HG03196 (cell line): ENCODE measurements around the gene DUSP16.
"Not testable (repeated sequence)": the region's sequence is repeated elsewhere in the genome, so short reads cannot be mapped to it uniquely, and the experiment has no call there.

ENCODE experiments used
- ATAC-seq: cut with Tn5 transposase; IDR thresholded peaks from one replicate; pipeline ENCODE4 v1.9.1; 2021; ENCODE audit not compliant: unreplicated experiment

DUSP16 gene

DNA sequence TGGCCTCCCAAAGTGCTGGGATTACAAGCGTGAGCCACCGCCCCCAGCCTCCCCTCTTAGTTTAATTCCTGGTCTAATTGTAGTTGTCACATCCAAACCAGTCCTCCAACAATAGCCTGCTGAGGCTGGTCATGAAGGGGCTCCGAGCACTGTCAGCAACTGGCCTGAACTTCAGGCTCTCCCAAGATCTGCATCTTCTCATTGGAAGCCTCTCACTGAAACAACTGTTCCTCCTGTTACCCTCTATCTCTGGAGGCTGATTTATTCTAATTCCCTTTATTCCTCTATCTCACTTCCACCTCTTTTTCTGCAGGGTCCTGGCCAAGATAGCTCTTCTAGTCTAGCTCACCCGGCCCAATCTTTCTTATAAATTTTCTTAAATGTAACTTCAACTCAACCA, 89.4 kb downstream of the DUSP16 start:
- ATAC-seq: no peak

DNA sequence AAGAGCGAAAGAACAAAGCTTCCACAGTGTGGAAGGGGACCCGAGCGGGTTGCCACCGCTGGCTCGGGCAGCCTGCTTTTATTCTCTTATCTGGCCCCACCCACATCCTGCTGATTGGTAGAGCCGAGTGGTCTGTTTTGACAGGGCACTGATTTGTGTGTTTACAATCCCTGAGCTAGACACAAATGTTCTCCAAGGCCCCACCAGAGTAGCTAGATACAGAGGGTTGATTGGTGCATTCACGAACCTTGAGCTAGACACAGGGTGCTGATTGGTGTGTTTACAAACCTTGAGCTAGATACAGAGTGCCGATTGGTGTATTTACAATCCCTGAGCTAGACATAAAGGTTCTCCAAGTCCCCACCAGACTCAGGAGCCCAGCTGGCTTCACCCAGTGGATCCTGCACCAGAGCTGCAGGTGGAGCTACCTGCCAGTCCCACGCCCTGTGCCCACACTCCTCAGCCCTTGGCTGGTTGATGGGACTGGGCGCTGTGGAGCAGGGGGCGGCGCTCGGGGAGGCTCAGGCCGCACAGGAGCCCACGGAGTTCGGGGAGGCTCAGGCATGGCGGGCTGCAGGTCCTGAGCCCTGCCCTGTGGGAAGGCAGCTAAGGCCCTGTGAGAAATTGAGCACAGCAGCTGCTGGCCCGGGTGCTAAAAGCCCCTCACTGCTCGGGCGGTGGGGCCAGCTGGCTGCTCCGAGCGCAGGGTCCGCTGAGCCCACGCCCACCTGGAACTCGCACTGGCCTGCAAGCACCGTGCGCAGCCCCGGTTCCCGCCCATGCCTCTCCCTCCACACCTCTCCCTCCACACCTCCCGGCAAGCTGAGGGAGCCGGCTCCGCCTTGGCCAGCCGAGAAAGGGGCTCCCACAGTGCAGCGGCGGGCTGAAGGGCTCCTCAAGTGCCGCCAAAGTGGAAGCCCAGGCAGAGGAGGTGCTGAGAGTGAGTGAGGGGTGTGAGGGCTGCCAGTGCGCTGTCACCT, 90.4 kb downstream of the DUSP16 start:
- not testable (repeated sequence) for ATAC-seq

GRCh38 chr12:12470751-12471306, 91.8 kb downstream of the DUSP16 start:
- ATAC-seq: no peak

DNA sequence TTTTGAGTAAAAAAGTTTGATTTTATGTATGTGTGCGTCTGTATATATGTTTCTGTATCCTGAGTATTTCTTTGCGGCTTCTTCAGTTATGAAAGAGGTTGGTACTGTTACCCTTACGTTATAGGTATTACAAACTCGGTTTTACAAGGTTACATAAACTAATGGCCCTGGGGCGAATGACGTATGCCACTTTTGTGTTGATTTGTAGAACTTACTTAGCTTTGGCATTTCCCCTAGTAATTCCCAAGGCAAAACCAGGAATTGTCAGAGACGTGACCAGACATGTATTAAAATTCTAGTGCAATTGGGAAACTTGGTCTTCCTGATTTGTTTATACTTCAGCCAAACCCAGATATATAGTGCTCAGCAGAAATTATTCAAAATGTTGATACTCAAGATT, 93.3 kb downstream of the DUSP16 start:
- no peak for ATAC-seq

GRCh38 chr12:12468575-12468974, 94.1 kb downstream of the DUSP16 start:
- no peak for ATAC-seq

- ATAC-seq: no peak
Measured at GRCh38 chr12:12467688-12468261, 94.9 kb downstream of the DUSP16 start.

- ATAC-seq: no peak
Measured at GRCh38 chr12:12467264-12467663, 95.4 kb downstream of the DUSP16 start.

GRCh38 chr12:12466157-12466556, 96.5 kb downstream of the DUSP16 start:
- no peak for ATAC-seq

- ATAC-seq: no peak
Measured at GRCh38 chr12:12465522-12465921, 97.1 kb downstream of the DUSP16 start.

- ATAC-seq: no peak
Measured at GRCh38 chr12:12461923-12462315, 100.7 kb downstream of the DUSP16 start.

DNA sequence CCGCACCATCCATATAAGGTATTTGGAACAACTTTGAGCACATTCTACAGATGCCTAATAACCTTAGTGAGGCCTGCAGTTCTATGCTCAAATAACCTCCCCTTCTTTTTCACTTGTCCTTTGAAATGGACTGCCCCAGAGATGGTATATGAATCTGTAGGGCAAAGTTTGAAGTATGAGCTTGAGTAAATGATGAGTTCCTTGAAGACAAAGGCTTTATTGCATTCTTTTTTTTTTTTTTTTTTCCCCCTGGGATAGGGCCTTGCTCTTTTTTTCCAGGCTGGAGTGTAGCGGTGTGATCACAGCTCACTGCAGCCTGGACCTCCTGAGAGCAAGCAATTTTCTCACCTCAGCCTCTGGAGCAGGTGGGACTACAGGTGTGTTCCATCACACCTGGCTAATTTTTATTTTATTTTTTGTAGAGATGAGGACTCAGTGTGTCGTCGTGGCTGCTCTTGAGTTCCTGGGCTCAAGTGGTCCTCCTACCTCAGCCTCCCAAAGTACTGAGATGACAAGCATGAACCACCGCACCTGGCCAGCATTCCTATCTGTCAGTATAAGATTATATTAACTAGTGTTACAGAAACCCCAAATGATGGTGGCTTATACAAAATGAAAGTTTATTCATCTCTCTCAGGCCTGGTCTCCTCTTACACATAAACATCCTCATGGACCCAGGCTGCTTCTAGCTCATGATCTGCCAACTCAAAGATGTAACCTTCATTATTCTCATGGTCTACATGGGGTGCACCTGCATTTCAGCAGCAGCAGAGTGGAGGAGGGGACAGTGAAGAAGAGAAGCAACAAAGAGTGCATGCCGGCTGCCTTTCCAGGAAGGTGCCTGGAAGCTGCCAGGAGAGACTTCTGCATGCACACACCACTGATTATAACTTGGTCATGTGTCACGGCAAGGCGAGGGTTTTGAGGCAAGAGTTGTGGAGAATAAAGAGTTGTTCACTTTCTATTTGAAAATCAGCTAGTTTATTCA, 101.4 kb downstream of the DUSP16 start:
- ATAC-seq: no peak

- ATAC-seq: no peak
Measured at GRCh38 chr12:12456637-12457036, 106.0 kb downstream of the DUSP16 start.

DNA sequence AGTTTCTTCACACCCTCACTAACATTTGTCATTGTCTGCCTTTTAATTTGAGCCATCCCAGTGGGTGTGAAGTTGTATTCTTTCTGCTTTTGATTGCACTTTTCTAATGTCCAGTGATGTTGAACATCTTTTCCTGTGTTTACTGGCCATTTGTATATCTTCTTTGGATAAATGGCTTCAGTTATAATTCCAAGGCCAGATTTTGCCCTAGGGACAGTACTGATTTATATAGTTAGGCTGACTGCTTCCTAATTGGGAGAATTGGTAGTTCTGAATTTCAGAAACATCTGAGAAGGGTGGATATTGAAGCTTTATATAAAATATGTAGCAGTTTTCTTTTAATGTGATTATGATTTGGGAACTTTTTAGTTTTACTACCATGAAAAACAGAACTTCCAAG, 108.3 kb downstream of the DUSP16 start:
- ATAC-seq: no peak

DNA sequence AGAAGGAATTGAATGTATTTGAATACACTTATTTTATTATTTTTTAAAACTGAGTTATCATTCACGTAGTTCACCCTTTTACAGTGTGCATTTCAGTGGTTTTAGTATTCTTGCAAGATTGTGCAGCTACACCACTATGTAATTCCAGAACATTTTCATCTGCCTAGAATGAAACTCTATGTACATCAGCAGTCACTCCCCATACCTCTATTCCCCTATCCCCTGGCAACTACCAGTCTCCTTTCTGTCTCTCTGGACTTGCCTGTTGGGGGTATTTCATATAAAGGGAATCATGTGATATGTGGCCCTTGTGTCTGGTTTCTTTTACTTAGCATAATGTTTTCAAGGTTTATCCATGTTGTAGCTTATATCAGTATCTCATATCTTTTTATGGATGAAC, 109.0 kb downstream of the DUSP16 start:
- no peak for ATAC-seq

- ATAC-seq: no peak
Measured at GRCh38 chr12:12452326-12452902, 110.2 kb downstream of the DUSP16 start.

DNA sequence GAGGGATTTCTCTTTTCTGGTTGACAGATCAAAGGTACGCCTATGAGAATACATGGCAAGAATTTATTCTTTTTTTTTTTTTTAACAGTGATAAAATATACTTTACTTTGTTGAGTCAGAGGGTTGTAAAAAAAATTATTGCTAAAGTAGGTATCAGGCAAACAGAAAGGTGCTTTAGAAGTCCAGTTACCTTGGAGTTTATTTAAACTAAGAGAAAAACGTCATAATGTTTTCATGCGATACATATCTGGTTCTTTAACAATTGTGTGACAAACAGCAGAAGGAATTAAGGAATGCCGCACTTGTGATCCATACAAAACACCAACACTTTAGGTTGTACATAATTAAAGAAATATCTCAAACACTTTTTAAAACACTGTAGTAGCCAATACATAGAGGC, 111.6 kb downstream of the DUSP16 start:
- ATAC-seq: no peak

DNA sequence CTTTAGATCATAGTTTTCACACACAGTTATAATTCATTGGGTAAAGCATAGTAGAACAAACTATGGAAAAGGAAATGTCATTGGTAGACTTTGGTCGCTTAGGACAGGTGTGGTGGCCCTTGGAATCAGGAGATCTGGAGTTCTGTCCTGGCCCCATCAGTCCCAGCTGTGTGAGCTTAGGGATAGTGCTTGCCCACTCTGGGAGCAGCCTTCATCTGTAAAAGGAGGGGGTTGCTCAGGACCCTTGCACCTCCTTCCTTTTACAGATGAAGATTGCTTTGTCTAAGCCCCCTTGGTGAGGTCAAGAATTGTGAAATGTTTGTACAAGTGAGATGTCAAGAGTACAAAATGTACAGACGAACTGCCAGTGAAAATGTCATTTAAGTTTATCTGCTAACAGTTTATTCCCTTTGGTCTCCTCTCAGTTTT, 112.6 kb downstream of the DUSP16 start:
- no peak for ATAC-seq

GRCh38 chr12:12449533-12450025, 113.1 kb downstream of the DUSP16 start:
- no peak for ATAC-seq

- no peak for ATAC-seq
Measured at GRCh38 chr12:12447837-12448236, 114.8 kb downstream of the DUSP16 start.

DNA sequence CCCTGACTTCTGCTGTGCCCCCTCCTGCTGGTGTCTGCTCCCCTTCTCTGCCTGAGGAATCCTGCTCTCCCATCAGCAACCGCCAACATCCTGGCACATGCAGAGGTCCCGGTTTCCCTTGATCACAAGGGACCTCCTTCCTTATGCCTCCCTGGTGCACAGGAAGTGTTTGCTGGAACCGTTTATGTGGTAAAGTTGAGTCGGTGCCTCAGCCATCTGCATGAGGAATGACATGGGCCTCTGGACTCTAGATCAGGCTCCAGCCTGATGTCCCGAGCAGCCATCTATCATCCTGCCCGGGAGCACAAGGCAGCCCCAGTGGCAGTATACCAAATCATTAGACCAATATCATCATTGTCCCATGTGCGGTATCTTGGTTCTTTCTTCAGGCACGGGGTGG, 115.4 kb downstream of the DUSP16 start:
- no peak for ATAC-seq
